ENCODE data around the gene ZSCAN10.

Gene ZSCAN10

GRCh38 chr16:3122926-3123570, 24.0 kb upstream of the ZSCAN10 start:
- TF ChIP-seq PAX5 (IDR thresholded peaks at IDR 0.05; ENCODE audit: insufficient read depth, low read length, severe bottlenecking) (no peak), SPI1 (IDR thresholded peaks at IDR 0.05; ENCODE audit: low read depth, low read length) (no peak), POLR2AphosphoS5 (IDR thresholded peaks at IDR 0.05; ENCODE audit: low read depth, low read length) (no peak), POU2F2 (IDR thresholded peaks at IDR 0.05; ENCODE audit: low read depth, low read length) (no peak), POLR2A (IDR thresholded peaks at IDR 0.05; ENCODE audit: low read depth, low read length) (no peak), TAF1 (IDR thresholded peaks at IDR 0.05; ENCODE audit: low read depth, low read length) (no peak)
- DNase-seq (ENCODE audit: insufficient read length, low spot score) = no peak
- no peak for FAIRE-seq

- FAIRE-seq (no peak), DNase-seq (ENCODE audit: insufficient read length, low spot score) (no peak)
- TF ChIP-seq POLR2A (IDR thresholded peaks at IDR 0.05; ENCODE audit: low read depth, low read length) = no peak
- no peak for TF ChIP-seq TAF1 (IDR thresholded peaks at IDR 0.05; ENCODE audit: low read depth, low read length)
- no peak for TF ChIP-seq POU2F2 (IDR thresholded peaks at IDR 0.05; ENCODE audit: low read depth, low read length)
- no peak for TF ChIP-seq PAX5 (IDR thresholded peaks at IDR 0.05; ENCODE audit: insufficient read depth, low read length, severe bottlenecking)
- TF ChIP-seq SPI1 (IDR thresholded peaks at IDR 0.05; ENCODE audit: low read depth, low read length) = no peak
- no peak for TF ChIP-seq POLR2AphosphoS5 (IDR thresholded peaks at IDR 0.05; ENCODE audit: low read depth, low read length)
These were observed 22.9 kb upstream of the ZSCAN10 start for GRCh38 chr16:3121851-3122467.

GRCh38 chr16:3120435-3120834, 21.3 kb upstream of the ZSCAN10 start:
- no peak for TF ChIP-seq POLR2A (IDR thresholded peaks at IDR 0.05; ENCODE audit: low read depth, low read length)
- no peak for TF ChIP-seq POLR2AphosphoS5 (IDR thresholded peaks at IDR 0.05; ENCODE audit: low read depth, low read length)
- no peak for TF ChIP-seq TAF1 (IDR thresholded peaks at IDR 0.05; ENCODE audit: low read depth, low read length)
- TF ChIP-seq POU2F2 (IDR thresholded peaks at IDR 0.05; ENCODE audit: low read depth, low read length) = no peak
- no peak for TF ChIP-seq SPI1 (IDR thresholded peaks at IDR 0.05; ENCODE audit: low read depth, low read length)
- no peak for TF ChIP-seq PAX5 (IDR thresholded peaks at IDR 0.05; ENCODE audit: insufficient read depth, low read length, severe bottlenecking)
- FAIRE-seq (no peak), DNase-seq (ENCODE audit: insufficient read length, low spot score) (no peak)

GRCh38 chr16:3119701-3120408, 20.8 kb upstream of the ZSCAN10 start:
- no peak for TF ChIP-seq POU2F2 (IDR thresholded peaks at IDR 0.05; ENCODE audit: low read depth, low read length)
- TF ChIP-seq SPI1 (IDR thresholded peaks at IDR 0.05; ENCODE audit: low read depth, low read length) = no peak
- no peak for TF ChIP-seq POLR2A (IDR thresholded peaks at IDR 0.05; ENCODE audit: low read depth, low read length)
- no peak for TF ChIP-seq PAX5 (IDR thresholded peaks at IDR 0.05; ENCODE audit: insufficient read depth, low read length, severe bottlenecking)
- no peak for TF ChIP-seq TAF1 (IDR thresholded peaks at IDR 0.05; ENCODE audit: low read depth, low read length)
- TF ChIP-seq POLR2AphosphoS5 (IDR thresholded peaks at IDR 0.05; ENCODE audit: low read depth, low read length) = no peak
- no peak for FAIRE-seq
- DNase-seq (ENCODE audit: insufficient read length, low spot score) = no peak

- FAIRE-seq = no peak
- DNase-seq (ENCODE audit: insufficient read length, low spot score) = no peak
- TF ChIP-seq TAF1 (IDR thresholded peaks at IDR 0.05; ENCODE audit: low read depth, low read length) (no peak), PAX5 (IDR thresholded peaks at IDR 0.05; ENCODE audit: insufficient read depth, low read length, severe bottlenecking) (no peak), POLR2A (IDR thresholded peaks at IDR 0.05; ENCODE audit: low read depth, low read length) (no peak), SPI1 (IDR thresholded peaks at IDR 0.05; ENCODE audit: low read depth, low read length) (no peak), POLR2AphosphoS5 (IDR thresholded peaks at IDR 0.05; ENCODE audit: low read depth, low read length) (no peak), POU2F2 (IDR thresholded peaks at IDR 0.05; ENCODE audit: low read depth, low read length) (no peak)
These were observed 20.2 kb upstream of the ZSCAN10 start for GRCh38 chr16:3119286-3119685.

GRCh38 chr16:3118846-3119245, 19.8 kb upstream of the ZSCAN10 start:
- DNase-seq (ENCODE audit: insufficient read length, low spot score) (no peak), FAIRE-seq (no peak)
- TF ChIP-seq PAX5 (IDR thresholded peaks at IDR 0.05; ENCODE audit: insufficient read depth, low read length, severe bottlenecking) (no peak), TAF1 (IDR thresholded peaks at IDR 0.05; ENCODE audit: low read depth, low read length) (no peak), SPI1 (IDR thresholded peaks at IDR 0.05; ENCODE audit: low read depth, low read length) (no peak), POLR2AphosphoS5 (IDR thresholded peaks at IDR 0.05; ENCODE audit: low read depth, low read length) (no peak), POLR2A (IDR thresholded peaks at IDR 0.05; ENCODE audit: low read depth, low read length) (no peak), POU2F2 (IDR thresholded peaks at IDR 0.05; ENCODE audit: low read depth, low read length) (no peak)

- no peak for TF ChIP-seq SPI1 (IDR thresholded peaks at IDR 0.05; ENCODE audit: low read depth, low read length)
- FAIRE-seq (no peak), DNase-seq (ENCODE audit: insufficient read length, low spot score) (no peak)
These were observed 19.2 kb upstream of the ZSCAN10 start for GRCh38 chr16:3118204-3118790.

- DNase-seq (ENCODE audit: insufficient read length, low spot score) (no peak), FAIRE-seq (no peak)
- no peak for TF ChIP-seq POU2F2 (IDR thresholded peaks at IDR 0.05; ENCODE audit: low read depth, low read length)
- no peak for TF ChIP-seq SPI1 (IDR thresholded peaks at IDR 0.05; ENCODE audit: low read depth, low read length)
- TF ChIP-seq POLR2AphosphoS5 (IDR thresholded peaks at IDR 0.05; ENCODE audit: low read depth, low read length) = no peak
- TF ChIP-seq TAF1 (IDR thresholded peaks at IDR 0.05; ENCODE audit: low read depth, low read length) = no peak
- TF ChIP-seq POLR2A (IDR thresholded peaks at IDR 0.05; ENCODE audit: low read depth, low read length) = no peak
- TF ChIP-seq PAX5 (IDR thresholded peaks at IDR 0.05; ENCODE audit: insufficient read depth, low read length, severe bottlenecking) = no peak
These were observed 16.5 kb upstream of the ZSCAN10 start for GRCh38 chr16:3115561-3115960.

GRCh38 chr16:3115003-3115402, 15.9 kb upstream of the ZSCAN10 start:
- FAIRE-seq = no peak

More at GRCh38 chr16:3115003-3115402, 15.9 kb upstream of the ZSCAN10 start:
- TF ChIP-seq PAX5 (IDR thresholded peaks at IDR 0.05; ENCODE audit: insufficient read depth, low read length, severe bottlenecking) (no peak), POLR2A (IDR thresholded peaks at IDR 0.05; ENCODE audit: low read depth, low read length) (no peak), POU2F2 (IDR thresholded peaks at IDR 0.05; ENCODE audit: low read depth, low read length) (no peak), TAF1 (IDR thresholded peaks at IDR 0.05; ENCODE audit: low read depth, low read length) (no peak), POLR2AphosphoS5 (IDR thresholded peaks at IDR 0.05; ENCODE audit: low read depth, low read length) (no peak)
- DNase-seq (ENCODE audit: insufficient read length, low spot score) = no peak

Measured in GM12891 (cell line).